Mesothelial cell of epicardium (in vitro differentiated cells): ENCODE results near the gene ARL5C. TPM values are rescaled to one million over a fixed set of nuclear protein-coding genes. Genes with fewer than 3 reads are reported as not detected.

ENCODE experiments used
- DNase-seq, 2 experiments: peaks; one replicate each; pipeline ENCODE4 v3.0.0; 2021; ENCODE audit warnings: low spot score in 2 of 2; ENCODE audit not compliant: unreplicated experiment in 2 of 2
- H3K27ac Mint-ChIP-seq: 2 replicates; pipeline ENCODE4 v1.8.0; 2021; ENCODE audit warnings: mixed read lengths
- H3K27me3 Mint-ChIP-seq: 2 replicates; pipeline ENCODE4 v1.8.0; 2021; ENCODE audit warnings: low read depth, mixed read lengths
- H3K36me3 Mint-ChIP-seq: 2 replicates; pipeline ENCODE4 v1.8.0; 2021; ENCODE audit warnings: mixed read lengths
- H3K4me1 Mint-ChIP-seq: 2 replicates; pipeline ENCODE4 v1.8.0; 2021; ENCODE audit warnings: mixed read lengths
- H3K4me3 Mint-ChIP-seq: 2 replicates; pipeline ENCODE4 v1.8.0; 2021; ENCODE audit warnings: mild to moderate bottlenecking, moderate library complexity, mixed read lengths
- H3K9me3 Mint-ChIP-seq: 2 replicates; pipeline ENCODE4 v1.8.0; 2021; ENCODE audit warnings: mixed read lengths
- total RNA-seq: library from RNA; stranded (reverse); gene quantifications from 3 replicates; pipeline ENCODE4 v1.2.1, GENCODE V29; 2021
- TF ChIP-seq, protein P1 (sequence below): fragments of 200-600 bp; sonication (generic); IDR thresholded peaks from one replicate; pipeline ENCODE4 v1.5.0; 2021; ENCODE audit warnings: antibody characterized with exemption; ENCODE audit not compliant: unreplicated experiment

The ARL5C gene
- total RNA-seq, 1 donor from 2014 or later: not detected

GRCh38 chr17:39118674-39119419 lies 47.1 kb downstream of the ARL5C start:
- no peak for DNase-seq
- peaks cover 7% of the 10 kb centered on the region for H3K4me1 Mint-ChIP-seq
- H3K27me3 Mint-ChIP-seq: no peaks in the 10 kb centered on the region
- no peak overlapping the region for H3K4me3 Mint-ChIP-seq
- H3K27ac Mint-ChIP-seq: no peak overlapping the region
- TF ChIP-seq, protein P1, sequence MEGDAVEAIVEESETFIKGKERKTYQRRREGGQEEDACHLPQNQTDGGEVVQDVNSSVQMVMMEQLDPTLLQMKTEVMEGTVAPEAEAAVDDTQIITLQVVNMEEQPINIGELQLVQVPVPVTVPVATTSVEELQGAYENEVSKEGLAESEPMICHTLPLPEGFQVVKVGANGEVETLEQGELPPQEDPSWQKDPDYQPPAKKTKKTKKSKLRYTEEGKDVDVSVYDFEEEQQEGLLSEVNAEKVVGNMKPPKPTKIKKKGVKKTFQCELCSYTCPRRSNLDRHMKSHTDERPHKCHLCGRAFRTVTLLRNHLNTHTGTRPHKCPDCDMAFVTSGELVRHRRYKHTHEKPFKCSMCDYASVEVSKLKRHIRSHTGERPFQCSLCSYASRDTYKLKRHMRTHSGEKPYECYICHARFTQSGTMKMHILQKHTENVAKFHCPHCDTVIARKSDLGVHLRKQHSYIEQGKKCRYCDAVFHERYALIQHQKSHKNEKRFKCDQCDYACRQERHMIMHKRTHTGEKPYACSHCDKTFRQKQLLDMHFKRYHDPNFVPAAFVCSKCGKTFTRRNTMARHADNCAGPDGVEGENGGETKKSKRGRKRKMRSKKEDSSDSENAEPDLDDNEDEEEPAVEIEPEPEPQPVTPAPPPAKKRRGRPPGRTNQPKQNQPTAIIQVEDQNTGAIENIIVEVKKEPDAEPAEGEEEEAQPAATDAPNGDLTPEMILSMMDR: no peak
- H3K9me3 Mint-ChIP-seq: no peaks in the 10 kb centered on the region
- H3K36me3 Mint-ChIP-seq: no peaks in the 10 kb centered on the region

- Mint-ChIP-seq H3K27ac (no peak overlapping the region), H3K36me3 (no peaks in the 10 kb centered on the region)
These were observed 49.7 kb downstream of the ARL5C start for GRCh38 chr17:39116224-39116623.

DNA sequence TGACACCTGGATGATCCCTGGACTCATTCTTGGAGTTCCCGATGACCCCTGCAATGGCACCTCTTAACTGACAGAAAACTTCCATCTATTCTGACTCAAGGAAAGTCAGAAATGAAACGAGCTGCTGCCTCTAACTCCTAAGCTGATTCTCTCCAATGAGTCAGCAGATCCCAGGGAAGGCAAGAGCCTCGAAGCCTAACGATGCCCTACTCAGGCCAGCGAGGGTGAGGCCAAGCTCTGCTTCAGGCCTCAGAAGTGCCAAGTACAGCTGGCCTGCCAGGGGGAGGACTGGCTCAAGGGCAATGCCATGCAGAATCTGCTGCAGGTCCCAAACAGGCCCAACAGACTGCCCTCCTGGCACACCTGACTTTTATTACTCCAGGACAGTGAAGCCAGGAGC lies 50.8 kb downstream of the ARL5C start:
- no peaks in the 10 kb centered on the region for H3K27me3 Mint-ChIP-seq
- TF ChIP-seq, protein P1: no peak
- H3K4me1 Mint-ChIP-seq: peaks cover 7% of the 10 kb centered on the region
- DNase-seq: no peak
- no peak overlapping the region for H3K27ac Mint-ChIP-seq
- H3K9me3 Mint-ChIP-seq: no peaks in the 10 kb centered on the region
- H3K4me3 Mint-ChIP-seq: no peak overlapping the region
- no peaks in the 10 kb centered on the region for H3K36me3 Mint-ChIP-seq

More at GRCh38 chr17:39116224-39116623, 49.7 kb downstream of the ARL5C start:
- TF ChIP-seq, protein P1: no peak
- no peaks in the 10 kb centered on the region for H3K9me3 Mint-ChIP-seq
- DNase-seq: no peak
- H3K4me3 Mint-ChIP-seq: no peak overlapping the region
- H3K27me3 Mint-ChIP-seq: no peaks in the 10 kb centered on the region
- peaks cover 7% of the 10 kb centered on the region for H3K4me1 Mint-ChIP-seq

DNA sequence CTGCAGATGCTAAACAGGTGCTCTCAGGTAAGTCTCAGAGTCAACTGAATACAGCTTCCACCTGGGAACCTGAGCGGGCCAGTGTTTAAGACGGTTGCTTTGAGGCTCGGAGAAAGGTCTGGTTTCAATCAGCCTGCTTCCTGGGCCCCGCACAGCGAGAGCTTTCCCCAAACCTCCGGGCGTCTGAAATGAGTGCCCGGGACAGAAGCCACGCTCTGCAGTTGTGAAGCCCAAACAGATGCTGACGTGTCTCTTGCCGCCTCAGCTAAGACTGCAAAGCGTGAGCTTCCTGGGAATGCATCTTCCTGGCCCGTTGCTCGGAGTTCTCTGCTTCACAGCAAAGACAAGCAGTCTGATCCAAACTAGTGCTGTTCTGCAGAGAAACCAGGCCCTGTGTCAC lies 51.2 kb downstream of the ARL5C start:
- Mint-ChIP-seq H3K4me1 (peaks cover 7% of the 10 kb centered on the region), H3K36me3 (no peaks in the 10 kb centered on the region), H3K27me3 (no peaks in the 10 kb centered on the region), H3K4me3 (no peak overlapping the region), H3K9me3 (no peaks in the 10 kb centered on the region), H3K27ac (no peak overlapping the region)
- TF ChIP-seq, protein P1: no peak
- no peak for DNase-seq

- Mint-ChIP-seq H3K9me3 (no peaks in the 10 kb centered on the region), H3K36me3 (no peaks in the 10 kb centered on the region), H3K27me3 (no peaks in the 10 kb centered on the region), H3K4me3 (no peak overlapping the region), H3K27ac (no peak overlapping the region), H3K4me1 (peaks cover 8% of the 10 kb centered on the region)
- TF ChIP-seq, protein P1: no peak
- no peak for DNase-seq
These were observed 52.1 kb downstream of the ARL5C start for GRCh38 chr17:39113871-39114270.
